ENCODE data around the gene CLEC2D.
"Not testable (repeated sequence)": the region's sequence is repeated elsewhere in the genome, so short reads cannot be mapped to it uniquely, and the experiment has no call there.

The CLEC2D gene

GRCh38 chr12:9650151-9650576 lies 19.3 kb upstream of the CLEC2D start:
- Histone ChIP-seq H3K36me3 (ENCODE audit: control insufficient read depth in 5 of 5, insufficient read depth in 5 of 5, low read length in 5 of 5) (peaks cover 8 to 15% (median 12%) of the 10 kb centered on the region in 5 donors), H3K4me1 (ENCODE audit: control insufficient read depth in 5 of 5, insufficient read depth in 5 of 5, low read length in 5 of 5) (peaks cover 0 to 38% (median 27%) of the 10 kb centered on the region in 5 donors), H3K9ac (ENCODE audit: low read length in 5 of 5) (peak overlapping the region in 4 of 5 donors; percentile 42 to 87 (median 61)), H3K4me3 (ENCODE audit: low read depth in 1 of 5, low read length in 5 of 5) (peak overlapping the region; percentile 15 to 96 (median 80)), H3K27ac (ENCODE audit: low read depth, low read length) (peak overlapping the region; percentile 74), H3K27me3 (ENCODE audit: control insufficient read depth in 5 of 5, insufficient read depth in 4 of 5, low read length in 5 of 5) (no peaks in the 10 kb centered on the region), H3K9me3 (ENCODE audit: control insufficient read depth in 5 of 5, low read length in 5 of 5) (no peaks in the 10 kb centered on the region)

- Histone ChIP-seq H3K27ac (ENCODE audit: low read depth, low read length) (peak overlapping the region; percentile 74), H3K9ac (ENCODE audit: low read length in 5 of 5) (no peak overlapping the region), H3K4me3 (ENCODE audit: low read depth in 1 of 5, low read length in 5 of 5) (no peak overlapping the region), H3K9me3 (ENCODE audit: control insufficient read depth in 5 of 5, low read length in 5 of 5) (no peaks in the 10 kb centered on the region), H3K27me3 (ENCODE audit: control insufficient read depth in 5 of 5, insufficient read depth in 4 of 5, low read length in 5 of 5) (no peaks in the 10 kb centered on the region), H3K36me3 (ENCODE audit: control insufficient read depth in 5 of 5, insufficient read depth in 5 of 5, low read length in 5 of 5) (peaks cover 12 to 26% (median 19%) of the 10 kb centered on the region in 5 donors), H3K4me1 (ENCODE audit: control insufficient read depth in 5 of 5, insufficient read depth in 5 of 5, low read length in 5 of 5) (peaks cover 0 to 38% (median 27%) of the 10 kb centered on the region in 5 donors)
Measured at GRCh38 chr12:9651265-9651729, 18.2 kb upstream of the CLEC2D start.

GRCh38 chr12:9660046-9660445 lies 9.5 kb upstream of the CLEC2D start:
- no peaks in the 10 kb centered on the region for H3K9me3 ChIP-seq (ENCODE audit: control insufficient read depth in 5 of 5, low read length in 5 of 5)
- H3K9ac ChIP-seq (ENCODE audit: low read length in 5 of 5) = no peak overlapping the region
- H3K27me3 ChIP-seq (ENCODE audit: control insufficient read depth in 5 of 5, insufficient read depth in 4 of 5, low read length in 5 of 5) = no peaks in the 10 kb centered on the region
- no peaks in the 10 kb centered on the region for H3K4me1 ChIP-seq (ENCODE audit: control insufficient read depth in 5 of 5, insufficient read depth in 5 of 5, low read length in 5 of 5)
- peaks cover 50 to 61% (median 55%) of the 10 kb centered on the region in 5 donors for H3K36me3 ChIP-seq (ENCODE audit: control insufficient read depth in 5 of 5, insufficient read depth in 5 of 5, low read length in 5 of 5)
- no peak overlapping the region for H3K27ac ChIP-seq (ENCODE audit: low read depth, low read length)
- no peak overlapping the region for H3K4me3 ChIP-seq (ENCODE audit: low read depth in 1 of 5, low read length in 5 of 5)

GRCh38 chr12:9661720-9662119 lies 7.8 kb upstream of the CLEC2D start:
- no peaks in the 10 kb centered on the region for H3K27me3 ChIP-seq (ENCODE audit: control insufficient read depth in 5 of 5, insufficient read depth in 4 of 5, low read length in 5 of 5)
- no peak overlapping the region for H3K9ac ChIP-seq (ENCODE audit: low read length in 5 of 5)
- H3K27ac ChIP-seq (ENCODE audit: low read depth, low read length) = no peak overlapping the region
- H3K36me3 ChIP-seq (ENCODE audit: control insufficient read depth in 5 of 5, insufficient read depth in 5 of 5, low read length in 5 of 5) = peaks cover 43 to 54% (median 51%) of the 10 kb centered on the region in 5 donors
- no peaks in the 10 kb centered on the region for H3K4me1 ChIP-seq (ENCODE audit: control insufficient read depth in 5 of 5, insufficient read depth in 5 of 5, low read length in 5 of 5)
- no peak overlapping the region for H3K4me3 ChIP-seq (ENCODE audit: low read depth in 1 of 5, low read length in 5 of 5)
- H3K9me3 ChIP-seq (ENCODE audit: control insufficient read depth in 5 of 5, low read length in 5 of 5) = no peaks in the 10 kb centered on the region

GRCh38 chr12:9662488-9662887 lies 7.0 kb upstream of the CLEC2D start:
- Histone ChIP-seq H3K36me3 (ENCODE audit: control insufficient read depth in 5 of 5, insufficient read depth in 5 of 5, low read length in 5 of 5) (peaks cover 39 to 47% (median 47%) of the 10 kb centered on the region in 5 donors), H3K4me3 (ENCODE audit: low read depth in 1 of 5, low read length in 5 of 5) (no peak overlapping the region), H3K27me3 (ENCODE audit: control insufficient read depth in 5 of 5, insufficient read depth in 4 of 5, low read length in 5 of 5) (no peaks in the 10 kb centered on the region), H3K4me1 (ENCODE audit: control insufficient read depth in 5 of 5, insufficient read depth in 5 of 5, low read length in 5 of 5) (no peaks in the 10 kb centered on the region), H3K9me3 (ENCODE audit: control insufficient read depth in 5 of 5, low read length in 5 of 5) (no peaks in the 10 kb centered on the region), H3K27ac (ENCODE audit: low read depth, low read length) (no peak overlapping the region), H3K9ac (ENCODE audit: low read length in 5 of 5) (no peak overlapping the region)

- H3K36me3 ChIP-seq (ENCODE audit: control insufficient read depth in 5 of 5, insufficient read depth in 5 of 5, low read length in 5 of 5) = peaks cover 11 to 21% (median 16%) of the 10 kb centered on the region in 5 donors
- no peaks in the 10 kb centered on the region for H3K27me3 ChIP-seq (ENCODE audit: control insufficient read depth in 5 of 5, insufficient read depth in 4 of 5, low read length in 5 of 5)
- peak overlapping the region in 1 of 5 donors; percentile 36 for H3K9ac ChIP-seq (ENCODE audit: low read length in 5 of 5)
- peaks cover 0 to 9% (median 6%) of the 10 kb centered on the region in 5 donors for H3K4me1 ChIP-seq (ENCODE audit: control insufficient read depth in 5 of 5, insufficient read depth in 5 of 5, low read length in 5 of 5)
- H3K9me3 ChIP-seq (ENCODE audit: control insufficient read depth in 5 of 5, low read length in 5 of 5) = no peaks in the 10 kb centered on the region
- H3K27ac ChIP-seq (ENCODE audit: low read depth, low read length) = no peak overlapping the region
- no peak overlapping the region for H3K4me3 ChIP-seq (ENCODE audit: low read depth in 1 of 5, low read length in 5 of 5)
Measured at GRCh38 chr12:9667403-9668160, 1.9 kb upstream of the CLEC2D start.

GRCh38 chr12:9668161-9669018 lies 1.1 kb upstream of the CLEC2D start:
- no peaks in the 10 kb centered on the region for H3K27me3 ChIP-seq (ENCODE audit: control insufficient read depth in 5 of 5, insufficient read depth in 4 of 5, low read length in 5 of 5)
- peak overlapping the region in 2 of 5 donors; percentile 32 to 36 for H3K9ac ChIP-seq (ENCODE audit: low read length in 5 of 5)
- peak overlapping the region; percentile 6 for H3K27ac ChIP-seq (ENCODE audit: low read depth, low read length)
- no peak overlapping the region for H3K4me3 ChIP-seq (ENCODE audit: low read depth in 1 of 5, low read length in 5 of 5)
- H3K36me3 ChIP-seq (ENCODE audit: control insufficient read depth in 5 of 5, insufficient read depth in 5 of 5, low read length in 5 of 5) = peaks cover 11 to 13% (median 12%) of the 10 kb centered on the region in 5 donors
- H3K4me1 ChIP-seq (ENCODE audit: control insufficient read depth in 5 of 5, insufficient read depth in 5 of 5, low read length in 5 of 5) = peaks cover 0 to 10% (median 7%) of the 10 kb centered on the region in 5 donors
- no peaks in the 10 kb centered on the region for H3K9me3 ChIP-seq (ENCODE audit: control insufficient read depth in 5 of 5, low read length in 5 of 5)

GRCh38 chr12:9669019-9669326 lies 540 bp upstream of the CLEC2D start:
- Histone ChIP-seq H3K9ac (ENCODE audit: low read length in 5 of 5) (no peak overlapping the region), H3K27me3 (ENCODE audit: control insufficient read depth in 5 of 5, insufficient read depth in 4 of 5, low read length in 5 of 5) (no peaks in the 10 kb centered on the region), H3K4me1 (ENCODE audit: control insufficient read depth in 5 of 5, insufficient read depth in 5 of 5, low read length in 5 of 5) (peaks cover 0 to 15% (median 11%) of the 10 kb centered on the region in 5 donors), H3K27ac (ENCODE audit: low read depth, low read length) (no peak overlapping the region), H3K4me3 (ENCODE audit: low read depth in 1 of 5, low read length in 5 of 5) (no peak overlapping the region), H3K36me3 (ENCODE audit: control insufficient read depth in 5 of 5, insufficient read depth in 5 of 5, low read length in 5 of 5) (peaks cover 7 to 13% (median 12%) of the 10 kb centered on the region in 5 donors), H3K9me3 (ENCODE audit: control insufficient read depth in 5 of 5, low read length in 5 of 5) (no peaks in the 10 kb centered on the region)

- not testable (repeated sequence) for H3K9ac ChIP-seq (ENCODE audit: low read length in 5 of 5); H3K27me3 ChIP-seq (ENCODE audit: control insufficient read depth in 5 of 5, insufficient read depth in 4 of 5, low read length in 5 of 5); H3K27ac ChIP-seq (ENCODE audit: low read depth, low read length); H3K9me3 ChIP-seq (ENCODE audit: control insufficient read depth in 5 of 5, low read length in 5 of 5); H3K4me3 ChIP-seq (ENCODE audit: low read depth in 1 of 5, low read length in 5 of 5); H3K36me3 ChIP-seq (ENCODE audit: control insufficient read depth in 5 of 5, insufficient read depth in 5 of 5, low read length in 5 of 5)
- peaks cover 0 to 17% (median 14%) of the 10 kb centered on the region in 5 donors for H3K4me1 ChIP-seq (ENCODE audit: control insufficient read depth in 5 of 5, insufficient read depth in 5 of 5, low read length in 5 of 5)
Measured at GRCh38 chr12:9672340-9672739, 2.8 kb downstream of the CLEC2D start.

Measured in subcutaneous abdominal adipose tissue (tissue), 5 donors.